ENCODE data around the gene TSPAN18.

The TSPAN18 gene

DNA sequence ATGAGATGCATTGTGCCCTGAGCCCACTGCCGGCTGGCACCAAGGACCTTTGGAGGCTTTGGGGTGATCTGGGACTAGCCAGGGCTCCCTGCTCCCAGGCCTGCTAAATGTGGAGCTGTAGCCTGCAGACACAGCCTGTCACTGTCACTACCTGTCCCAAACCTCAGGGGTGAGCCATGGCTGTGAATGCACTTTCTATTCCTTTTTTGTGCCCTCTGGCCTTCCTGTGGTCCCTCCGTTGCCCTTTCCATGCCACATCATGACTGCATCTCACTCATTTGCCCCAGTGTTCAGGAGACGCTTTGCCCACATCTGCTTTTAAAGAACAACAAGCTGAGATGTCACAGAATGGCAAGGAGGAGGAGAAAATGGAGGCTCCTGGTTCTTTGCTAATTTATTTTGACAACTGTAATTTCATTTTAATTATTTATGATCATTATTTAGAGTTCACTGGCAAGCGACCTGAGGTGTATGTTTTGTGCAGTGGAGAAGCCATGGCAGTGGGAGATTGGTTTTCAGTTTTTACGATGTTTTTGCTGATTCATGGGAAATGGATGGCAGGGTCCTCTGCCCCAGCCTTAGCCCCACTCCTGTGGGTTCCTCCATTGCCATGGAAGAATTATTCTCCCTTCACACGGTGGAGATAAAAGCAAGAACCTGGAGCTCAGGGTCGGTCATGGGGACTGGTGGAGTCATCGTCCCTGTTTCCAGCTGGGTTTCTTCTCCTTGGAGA is 69.2 kb downstream of the TSPAN18 start:
- no peak for DNase-seq (ENCODE audit: low spot score)
- TF ChIP-seq, protein P1, sequence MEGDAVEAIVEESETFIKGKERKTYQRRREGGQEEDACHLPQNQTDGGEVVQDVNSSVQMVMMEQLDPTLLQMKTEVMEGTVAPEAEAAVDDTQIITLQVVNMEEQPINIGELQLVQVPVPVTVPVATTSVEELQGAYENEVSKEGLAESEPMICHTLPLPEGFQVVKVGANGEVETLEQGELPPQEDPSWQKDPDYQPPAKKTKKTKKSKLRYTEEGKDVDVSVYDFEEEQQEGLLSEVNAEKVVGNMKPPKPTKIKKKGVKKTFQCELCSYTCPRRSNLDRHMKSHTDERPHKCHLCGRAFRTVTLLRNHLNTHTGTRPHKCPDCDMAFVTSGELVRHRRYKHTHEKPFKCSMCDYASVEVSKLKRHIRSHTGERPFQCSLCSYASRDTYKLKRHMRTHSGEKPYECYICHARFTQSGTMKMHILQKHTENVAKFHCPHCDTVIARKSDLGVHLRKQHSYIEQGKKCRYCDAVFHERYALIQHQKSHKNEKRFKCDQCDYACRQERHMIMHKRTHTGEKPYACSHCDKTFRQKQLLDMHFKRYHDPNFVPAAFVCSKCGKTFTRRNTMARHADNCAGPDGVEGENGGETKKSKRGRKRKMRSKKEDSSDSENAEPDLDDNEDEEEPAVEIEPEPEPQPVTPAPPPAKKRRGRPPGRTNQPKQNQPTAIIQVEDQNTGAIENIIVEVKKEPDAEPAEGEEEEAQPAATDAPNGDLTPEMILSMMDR (IDR thresholded peaks at IDR 0.05; ENCODE audit: extremely low read depth, insufficient read depth, missing control alignments): no peak
- in situ Hi-C loops (cut with MboI; ENCODE audit: low pct_unique_long_range_greater_than_20kb, low sequenced_read_pairs, unreplicated experiment): no loop called here

- in situ Hi-C loops (cut with MboI; ENCODE audit: low pct_unique_long_range_greater_than_20kb, low sequenced_read_pairs, unreplicated experiment): no loop called here
- TF ChIP-seq, protein P1 (IDR thresholded peaks at IDR 0.05; ENCODE audit: extremely low read depth, insufficient read depth, missing control alignments): no peak
- no peak for DNase-seq (ENCODE audit: low spot score)
Measured at GRCh38 chr11:44797051-44797450, 70.3 kb downstream of the TSPAN18 start.

GRCh38 chr11:44797886-44798606 is 71.3 kb downstream of the TSPAN18 start:
- TF ChIP-seq, protein P1 (IDR thresholded peaks at IDR 0.05; ENCODE audit: extremely low read depth, insufficient read depth, missing control alignments): no peak
- in situ Hi-C loops (cut with MboI; ENCODE audit: low pct_unique_long_range_greater_than_20kb, low sequenced_read_pairs, unreplicated experiment): no loop called here
- no peak for DNase-seq (ENCODE audit: low spot score)

DNA sequence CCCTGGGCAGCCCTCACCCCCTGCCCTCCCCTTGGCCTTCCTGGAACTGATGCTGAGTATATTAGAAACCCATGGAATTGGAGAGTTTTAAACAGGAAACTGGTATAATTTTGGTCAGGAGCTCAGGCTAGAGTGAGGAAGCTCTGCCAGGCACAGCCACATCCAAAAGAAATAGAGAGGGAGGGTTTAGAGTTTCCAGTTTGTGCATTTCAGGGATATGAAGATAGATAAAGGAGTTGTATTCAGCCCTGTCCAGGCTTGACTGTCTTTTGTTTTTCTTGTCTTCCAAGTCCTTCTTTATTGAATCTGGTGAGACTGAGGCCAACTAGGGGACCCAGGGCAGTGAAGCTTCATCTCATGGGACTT is 71.8 kb downstream of the TSPAN18 start:
- TF ChIP-seq, protein P1 (IDR thresholded peaks at IDR 0.05; ENCODE audit: extremely low read depth, insufficient read depth, missing control alignments): no peak
- no peak for DNase-seq (ENCODE audit: low spot score)
- in situ Hi-C loops (cut with MboI; ENCODE audit: low pct_unique_long_range_greater_than_20kb, low sequenced_read_pairs, unreplicated experiment): no loop called here

GRCh38 chr11:44799012-44799411 is 72.2 kb downstream of the TSPAN18 start:
- DNase-seq (ENCODE audit: low spot score): no peak
- in situ Hi-C loops (cut with MboI; ENCODE audit: low pct_unique_long_range_greater_than_20kb, low sequenced_read_pairs, unreplicated experiment): no loop called here
- TF ChIP-seq, protein P1 (IDR thresholded peaks at IDR 0.05; ENCODE audit: extremely low read depth, insufficient read depth, missing control alignments): no peak

- in situ Hi-C loops (cut with MboI; ENCODE audit: low pct_unique_long_range_greater_than_20kb, low sequenced_read_pairs, unreplicated experiment): no loop called here
- no peak for DNase-seq (ENCODE audit: low spot score)
- TF ChIP-seq, protein P1 (IDR thresholded peaks at IDR 0.05; ENCODE audit: extremely low read depth, insufficient read depth, missing control alignments): no peak
Measured at GRCh38 chr11:44802347-44802746, 75.6 kb downstream of the TSPAN18 start.

Measured in GM13977 (cell line).